Epithelial cell of prostate (primary cell): Measurements from ENCODE around the gene FOXRED2.

Source experiments
- DNase-seq: peaks from one replicate; pipeline ENCODE4 v3.0.0-alpha.2; 2011; ENCODE audit warnings: low read depth, low spot score
- H3K27ac ChIP-seq: fragments of 450-650 bp; 2 replicates; pipeline ENCODE4 v1.5.1; 2017; ENCODE audit warnings: mild to moderate bottlenecking

FOXRED2 gene

DNA sequence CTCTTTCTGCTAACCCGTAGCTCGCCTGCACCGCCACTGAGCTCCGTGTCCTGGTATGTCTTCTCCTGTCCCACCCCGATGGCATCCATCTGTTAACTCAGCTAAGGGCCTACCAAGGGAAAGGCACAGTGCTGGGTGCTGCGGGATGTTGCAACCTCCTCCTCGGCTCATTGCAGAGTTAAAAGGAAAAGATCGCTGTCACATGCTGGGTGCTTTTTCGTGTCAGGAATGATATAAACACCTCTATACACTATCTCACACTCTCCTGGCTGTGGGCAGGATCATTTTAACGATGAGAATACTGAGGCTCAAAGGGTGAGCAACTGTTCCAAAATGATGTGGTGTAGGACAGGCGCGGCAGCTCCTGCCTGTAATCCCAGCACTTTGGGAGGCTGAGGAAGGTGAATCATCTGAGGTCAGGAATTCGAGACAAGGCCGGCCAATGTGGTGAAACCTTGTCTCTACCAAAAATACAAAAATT is 35.5 kb downstream of the FOXRED2 start:
- DNase-seq = no peak
- peak overlapping the region; percentile 80 for H3K27ac ChIP-seq

- no peak for DNase-seq
- peak overlapping the region; percentile 80 for H3K27ac ChIP-seq
Observed at GRCh38 chr22:36470994-36471331, 35.9 kb downstream of the FOXRED2 start.

DNA sequence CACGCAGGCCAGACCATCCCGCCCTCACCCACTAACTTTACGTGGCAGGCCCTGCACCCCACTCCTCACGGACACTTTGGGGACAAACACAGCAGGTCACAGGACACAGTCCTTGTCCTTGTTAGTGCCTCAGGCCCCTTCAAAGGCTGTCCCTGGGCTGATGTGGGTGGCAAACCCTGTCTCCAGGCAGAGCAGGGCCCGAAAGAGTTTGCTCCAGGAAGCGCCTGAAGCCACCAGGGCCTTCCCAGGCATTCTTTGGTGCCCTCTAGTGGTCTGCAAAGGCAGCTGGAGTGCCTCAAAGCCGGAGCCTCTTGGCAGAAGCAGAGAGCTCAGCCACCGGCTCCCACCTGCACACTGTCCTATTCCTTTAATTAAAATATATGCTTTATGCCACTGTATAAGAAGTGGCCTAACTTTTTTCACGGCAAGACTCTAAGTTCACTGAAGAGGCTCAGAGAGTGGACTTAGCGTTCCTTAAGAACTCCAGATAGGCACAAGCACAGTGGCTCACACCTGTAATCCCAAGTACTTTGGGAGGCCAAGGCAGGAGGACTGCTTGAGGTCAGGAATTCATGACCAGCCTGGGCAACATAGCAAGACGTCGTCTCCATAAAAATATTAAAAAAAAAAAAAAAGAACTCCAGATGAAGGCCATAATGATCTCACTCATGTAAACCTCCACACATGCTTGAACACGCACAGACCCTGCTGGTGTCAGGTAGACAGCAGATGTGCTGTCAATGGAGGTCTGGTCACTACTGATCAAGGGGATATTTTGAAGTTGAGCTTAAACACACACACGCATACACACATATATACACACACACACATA is 36.5 kb downstream of the FOXRED2 start:
- DNase-seq = peak; percentile 61
- peak overlapping the region; percentile 80 for H3K27ac ChIP-seq

GRCh38 chr22:36469094-36469710 is 37.6 kb downstream of the FOXRED2 start:
- DNase-seq = no peak
- no peak overlapping the region for H3K27ac ChIP-seq

DNA sequence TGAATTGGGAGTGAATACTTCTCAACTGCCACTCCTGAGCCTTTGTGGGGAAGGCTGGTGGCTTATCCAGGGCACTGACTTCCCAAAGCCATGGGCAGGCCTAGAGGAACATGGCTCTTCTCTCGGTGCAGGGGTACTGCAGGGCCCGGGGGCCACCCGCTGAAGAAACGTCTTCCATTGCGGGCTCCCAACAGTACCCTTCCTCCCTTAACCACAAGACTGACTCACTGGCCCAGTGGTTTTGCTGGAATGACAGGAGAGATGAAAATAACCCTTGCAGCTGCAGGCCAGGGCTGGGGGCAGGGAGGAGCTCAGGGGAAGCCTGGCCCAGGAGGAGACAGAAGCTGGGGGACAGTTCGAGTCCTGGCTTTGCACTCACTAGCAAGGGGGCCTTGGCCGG is 38.9 kb downstream of the FOXRED2 start:
- DNase-seq = peak; percentile 54
- peak overlapping the region; percentile 85 for H3K27ac ChIP-seq

- peak overlapping the region; percentile 85 for H3K27ac ChIP-seq
Observed at GRCh38 chr22:36467042-36467810, 39.6 kb downstream of the FOXRED2 start.

DNA sequence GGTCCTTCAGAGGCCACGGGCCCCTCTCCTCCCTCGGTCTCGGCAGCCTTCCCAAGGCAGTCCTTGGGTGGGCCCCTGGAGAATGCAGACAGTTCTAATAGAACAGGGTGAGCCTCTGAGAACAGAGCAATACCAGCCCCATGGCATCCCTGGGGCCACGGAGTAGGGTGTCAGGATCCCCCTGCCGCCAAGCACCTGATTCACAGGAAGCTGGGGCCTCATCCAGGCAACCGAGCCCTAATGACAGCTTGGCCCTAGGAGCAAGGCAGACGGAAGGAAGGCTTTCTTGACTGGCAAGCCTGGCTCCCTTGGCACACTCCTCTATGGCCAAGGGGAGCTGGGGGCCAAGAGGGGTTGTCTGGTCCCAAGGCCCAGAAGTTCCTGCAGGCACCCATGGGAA is 40.6 kb downstream of the FOXRED2 start:
- H3K27ac ChIP-seq = peak overlapping the region; percentile 85
- DNase-seq = no peak

More at GRCh38 chr22:36467042-36467810, 39.6 kb downstream of the FOXRED2 start:
- DNase-seq = no peak

DNA sequence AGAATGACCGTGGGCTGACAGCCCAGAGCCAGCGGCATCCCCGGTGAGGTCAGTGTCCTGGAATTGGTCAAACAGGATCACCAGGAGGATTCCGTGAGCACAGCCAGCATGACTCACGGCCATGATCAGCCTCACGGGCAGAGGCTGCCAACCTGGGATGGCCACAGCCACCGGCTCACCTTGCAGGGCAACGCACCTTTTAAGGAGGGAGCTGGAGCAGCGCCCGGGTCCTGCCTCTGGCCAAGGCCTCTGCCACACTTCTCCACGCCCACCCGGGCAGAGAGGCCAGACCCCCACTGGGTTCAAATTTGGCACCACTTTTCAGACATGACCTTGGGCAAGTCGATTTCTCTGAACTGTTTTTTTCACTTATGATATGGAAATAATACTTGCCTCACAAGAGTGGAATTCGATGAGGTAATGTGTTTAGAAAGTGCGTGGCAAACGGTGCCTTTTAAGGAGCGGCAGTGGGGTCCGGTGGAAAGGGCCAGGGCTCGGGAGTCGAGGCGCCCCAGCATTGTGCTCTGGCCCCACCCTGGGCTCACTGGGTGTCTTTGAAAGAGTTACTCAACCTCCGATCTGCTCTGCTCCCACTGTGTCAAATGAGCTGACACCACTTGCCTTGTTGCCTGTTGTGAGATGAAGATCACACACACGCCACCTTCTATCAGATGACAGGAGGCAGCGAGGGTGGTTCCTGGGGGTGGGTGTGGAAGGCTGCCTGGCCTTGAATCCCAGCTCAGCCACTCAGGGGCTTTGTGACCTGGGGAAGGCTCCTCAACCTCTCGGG is 41.4 kb downstream of the FOXRED2 start:
- DNase-seq = peak; percentile 64
- H3K27ac ChIP-seq = peak overlapping the region; percentile 85

GRCh38 chr22:36464715-36465231 is 42.1 kb downstream of the FOXRED2 start:
- no peak for DNase-seq
- H3K27ac ChIP-seq = peak overlapping the region; percentile 85

DNA sequence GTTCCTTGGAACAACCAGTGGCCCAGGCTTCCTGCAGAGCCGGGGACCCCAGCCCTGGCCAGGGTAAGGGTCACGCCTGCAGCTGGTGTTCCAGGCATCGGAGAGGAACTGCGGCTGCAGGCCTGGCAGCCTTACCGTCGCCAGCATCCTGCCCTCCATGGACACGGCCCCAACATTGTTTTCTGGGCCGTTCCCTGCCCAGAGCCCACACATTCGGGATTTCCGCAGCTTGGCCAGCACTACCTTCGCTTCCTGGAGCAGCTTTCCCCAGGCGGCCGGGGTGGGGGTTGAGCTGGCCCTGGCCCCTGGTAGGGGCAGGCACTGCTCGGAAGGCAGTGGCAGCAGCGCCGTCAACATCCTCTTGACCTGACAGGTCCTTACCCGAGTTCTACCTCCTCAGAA is 43.1 kb downstream of the FOXRED2 start:
- DNase-seq = no peak
- no peak overlapping the region for H3K27ac ChIP-seq

- H3K27ac ChIP-seq = peak overlapping the region; percentile 40
- peak; percentile 39 for DNase-seq
Observed at GRCh38 chr22:36461665-36462649, 44.9 kb downstream of the FOXRED2 start.

- DNase-seq = no peak
- H3K27ac ChIP-seq = no peak overlapping the region
Observed at GRCh38 chr22:36460202-36460601, 46.6 kb downstream of the FOXRED2 start.

GRCh38 chr22:36457688-36458450 is 49.0 kb downstream of the FOXRED2 start:
- no peak for DNase-seq
- no peak overlapping the region for H3K27ac ChIP-seq

GRCh38 chr22:36456464-36456845 is 50.4 kb downstream of the FOXRED2 start:
- no peak for DNase-seq
- H3K27ac ChIP-seq = no peak overlapping the region

DNA sequence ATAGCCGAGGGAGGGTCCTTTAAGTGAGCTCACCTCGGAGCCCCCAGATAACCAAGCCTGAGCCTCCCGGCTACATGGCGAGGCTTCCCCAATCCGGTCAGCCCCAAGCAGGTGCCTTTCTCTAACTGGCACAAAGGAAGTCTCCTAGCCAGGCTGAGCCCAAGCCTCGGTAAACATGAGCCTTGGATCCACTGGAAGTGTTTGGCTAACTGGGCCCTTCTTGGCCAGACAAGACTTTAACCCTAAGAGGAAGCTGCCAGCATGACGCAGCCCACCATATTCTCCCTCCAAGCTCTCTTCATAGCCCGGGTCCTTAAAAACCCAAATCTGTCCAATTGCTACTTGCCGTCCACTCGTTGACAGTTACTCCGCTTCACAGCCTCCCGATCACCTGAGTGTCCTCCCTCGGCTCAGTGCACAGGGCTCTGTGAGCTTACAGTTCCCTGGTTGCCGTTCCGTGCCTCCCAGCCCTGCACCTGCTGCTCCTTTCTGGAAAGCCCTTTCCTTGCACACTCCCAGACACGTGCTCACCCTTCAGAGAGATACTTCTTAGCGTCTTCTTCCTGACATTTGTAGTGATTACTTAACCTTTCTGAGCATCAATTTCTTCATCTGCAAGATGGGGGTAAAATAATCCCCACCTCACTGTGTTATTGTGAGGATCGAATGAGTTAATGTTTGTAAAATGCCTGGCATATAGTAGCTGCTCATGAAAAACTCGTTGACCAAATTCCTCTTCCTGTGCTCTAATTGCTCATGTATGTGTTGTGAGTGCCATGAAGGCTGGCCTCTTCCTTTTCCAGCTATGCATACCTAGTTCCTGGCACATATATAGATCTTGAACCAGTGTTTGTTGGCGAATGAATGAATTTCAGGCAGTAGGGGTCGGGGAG is 51.0 kb downstream of the FOXRED2 start:
- no peak overlapping the region for H3K27ac ChIP-seq
- no peak for DNase-seq

DNA sequence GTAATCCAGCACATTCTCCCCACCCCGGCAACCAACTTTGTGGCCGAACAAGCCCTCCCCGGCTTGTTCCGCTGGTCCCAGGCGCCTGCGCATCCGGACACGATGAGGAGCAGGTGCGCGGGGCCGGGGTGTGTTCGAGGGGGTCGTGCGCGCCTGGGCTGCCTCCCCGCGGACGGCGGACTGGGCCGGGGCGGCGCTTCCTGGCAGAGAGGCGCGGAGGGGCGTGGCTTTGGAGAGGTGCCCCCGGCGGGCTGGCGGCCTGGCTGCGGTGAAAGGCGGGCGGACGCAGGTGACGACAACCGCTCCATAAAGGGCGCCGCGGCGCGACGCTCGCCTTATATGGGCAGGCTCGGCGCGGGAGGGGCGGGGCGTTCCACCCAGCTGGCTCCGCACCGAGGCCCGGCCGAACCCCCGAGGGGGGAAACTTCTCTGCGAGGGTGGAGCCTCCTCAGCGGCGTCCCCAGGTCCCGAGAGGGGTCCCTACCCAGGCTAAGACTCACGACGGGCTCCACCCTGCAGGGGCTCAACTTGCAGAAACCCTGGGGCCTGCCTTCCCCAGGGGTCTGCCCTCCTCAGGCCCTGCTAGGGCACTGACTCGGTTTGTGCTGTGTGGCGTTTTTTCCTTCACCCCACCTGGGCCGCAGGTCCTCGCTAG is 51.8 kb downstream of the FOXRED2 start:
- no peak overlapping the region for H3K27ac ChIP-seq
- DNase-seq = no peak
